Cardiac muscle cell (in vitro differentiated cells and primary cell): ENCODE results near the gene COL19A1. TPM values are rescaled to one million over a fixed set of nuclear protein-coding genes. Genes with fewer than 3 reads are reported as not detected.

ENCODE experiments used
- DNase-seq, 2 donors: peaks; one replicate each; pipeline versions ENCODE4 v3.0.0 to v3.0.0-alpha.2; 2010 to 2017; ENCODE audit warnings: low read depth in 1 of 2, low spot score in 1 of 2
- H3K27ac ChIP-seq: fragments of 200-600 bp; sonication (generic); 2 replicates; pipeline ENCODE4 v1.5.1; 2016
- H3K27me3 ChIP-seq: fragments of 200-600 bp; sonication (generic); 2 replicates; pipeline ENCODE4 v1.6.0; 2016; ENCODE audit warnings: control low read depth
- H3K36me3 ChIP-seq: fragments of 200-600 bp; sonication (generic); 2 replicates; pipeline ENCODE4 v1.5.1; 2016; ENCODE audit warnings: control low read depth
- H3K4me1 ChIP-seq: fragments of 200-600 bp; sonication (generic); 2 replicates; pipeline ENCODE4 v1.8.1; 2017; ENCODE audit warnings: low read depth, mild to moderate bottlenecking, mixed run types
- H3K4me3 ChIP-seq: fragments of 200-600 bp; sonication (generic); 2 replicates; pipeline ENCODE4 v1.5.1; 2016; ENCODE audit warnings: mild to moderate bottlenecking
- H3K9me3 ChIP-seq: fragments of 200-600 bp; sonication (generic); 2 replicates; pipeline ENCODE4 v1.5.1; 2017; ENCODE audit warnings: low read depth, mild to moderate bottlenecking, control low read depth
- polyA plus RNA-seq: library from polyadenylated mRNA; unstranded; fragments of >200 nt; fragmentation: Nextera tagmentation; extraction: Ambion mirVana; gene quantifications from 2 replicates; pipeline ENCODE4 v1.2.1, GENCODE V29; 2016
- total RNA-seq: library from RNA; depleted of rRNA; stranded (reverse); fragments of >200 nt; gene quantifications from 2 replicates; pipeline ENCODE4 v1.2.3, GENCODE V29; 2016
- TF ChIP-seq, protein P1 (sequence below): IDR thresholded peaks from 2 replicates; pipeline ENCODE4 v1.5.1; 2012; ENCODE audit warnings: low read depth, mild to moderate bottlenecking, low read length

COL19A1 gene
- total and polyA plus RNA-seq, 2 experiments from 2014 or later, result 0.10 to 0.27 TPM

DNA sequence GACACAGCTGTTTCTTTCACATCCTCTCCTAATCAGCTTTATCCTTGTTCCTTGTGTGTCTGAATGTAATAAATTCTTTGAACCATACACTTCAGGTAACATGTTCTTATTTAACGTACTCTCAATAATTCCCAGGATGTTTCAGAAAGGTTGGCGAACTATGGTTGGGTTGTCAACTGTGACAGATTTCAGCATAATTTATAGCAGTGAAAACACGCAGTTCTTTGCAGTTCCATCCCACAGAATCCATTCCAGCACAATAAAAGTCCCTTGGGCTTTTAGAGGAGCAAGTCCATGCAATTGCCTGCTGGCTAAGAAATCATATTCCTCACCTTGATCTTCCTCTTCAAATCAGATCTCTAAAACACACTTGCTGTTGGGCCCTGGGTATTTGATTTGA lies 317.2 kb downstream of the COL19A1 start:
- Histone ChIP-seq H3K36me3 (no peaks in the 10 kb centered on the region), H3K4me3 (no peak overlapping the region), H3K4me1 (no peaks in the 10 kb centered on the region), H3K27ac (no peak overlapping the region), H3K27me3 (no peaks in the 10 kb centered on the region), H3K9me3 (no peaks in the 10 kb centered on the region)
- DNase-seq, result no peak
- TF ChIP-seq, protein P1, sequence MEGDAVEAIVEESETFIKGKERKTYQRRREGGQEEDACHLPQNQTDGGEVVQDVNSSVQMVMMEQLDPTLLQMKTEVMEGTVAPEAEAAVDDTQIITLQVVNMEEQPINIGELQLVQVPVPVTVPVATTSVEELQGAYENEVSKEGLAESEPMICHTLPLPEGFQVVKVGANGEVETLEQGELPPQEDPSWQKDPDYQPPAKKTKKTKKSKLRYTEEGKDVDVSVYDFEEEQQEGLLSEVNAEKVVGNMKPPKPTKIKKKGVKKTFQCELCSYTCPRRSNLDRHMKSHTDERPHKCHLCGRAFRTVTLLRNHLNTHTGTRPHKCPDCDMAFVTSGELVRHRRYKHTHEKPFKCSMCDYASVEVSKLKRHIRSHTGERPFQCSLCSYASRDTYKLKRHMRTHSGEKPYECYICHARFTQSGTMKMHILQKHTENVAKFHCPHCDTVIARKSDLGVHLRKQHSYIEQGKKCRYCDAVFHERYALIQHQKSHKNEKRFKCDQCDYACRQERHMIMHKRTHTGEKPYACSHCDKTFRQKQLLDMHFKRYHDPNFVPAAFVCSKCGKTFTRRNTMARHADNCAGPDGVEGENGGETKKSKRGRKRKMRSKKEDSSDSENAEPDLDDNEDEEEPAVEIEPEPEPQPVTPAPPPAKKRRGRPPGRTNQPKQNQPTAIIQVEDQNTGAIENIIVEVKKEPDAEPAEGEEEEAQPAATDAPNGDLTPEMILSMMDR, result no peak

DNA sequence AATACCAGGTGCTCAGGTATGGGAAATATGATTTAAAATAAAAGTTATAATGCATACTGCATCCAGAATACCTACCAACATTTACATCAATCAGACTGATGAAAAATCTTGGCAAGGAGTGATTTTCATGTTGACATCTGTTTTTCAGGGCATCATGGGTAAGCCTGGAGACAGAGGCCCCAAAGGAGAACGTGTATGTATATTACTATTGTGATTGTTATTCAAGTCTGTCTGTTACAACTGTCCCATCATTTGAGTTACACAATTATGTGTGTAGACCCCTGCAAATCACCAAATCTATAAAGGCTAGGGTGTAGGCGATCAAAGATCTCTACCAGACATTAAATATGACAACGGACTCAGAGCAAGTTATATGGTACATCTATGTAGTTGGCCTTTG lies 318.4 kb downstream of the COL19A1 start:
- no peak for DNase-seq
- Histone ChIP-seq H3K27me3 (no peaks in the 10 kb centered on the region), H3K9me3 (no peaks in the 10 kb centered on the region), H3K36me3 (no peaks in the 10 kb centered on the region), H3K4me1 (peaks cover 4% of the 10 kb centered on the region), H3K4me3 (no peak overlapping the region), H3K27ac (no peak overlapping the region)
- TF ChIP-seq, protein P1, result no peak

DNA sequence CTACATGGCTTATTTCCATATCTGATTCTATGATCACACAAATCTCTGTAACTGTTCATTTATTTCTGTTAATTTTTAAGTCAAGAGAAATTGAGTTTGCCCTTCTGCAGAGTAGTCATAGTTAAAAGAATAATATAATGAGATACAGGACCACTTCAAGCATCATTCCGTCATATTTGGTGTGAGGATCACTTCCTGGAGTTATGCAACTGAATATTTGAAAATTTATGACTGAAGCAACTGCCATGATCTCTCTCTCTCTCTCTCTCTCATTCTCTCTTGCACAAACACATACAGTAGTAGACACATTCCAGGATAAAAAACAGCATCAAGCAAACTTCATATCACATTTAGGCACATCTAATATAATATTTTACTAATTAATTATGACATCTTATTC lies 320.1 kb downstream of the COL19A1 start:
- Histone ChIP-seq H3K9me3 (no peaks in the 10 kb centered on the region), H3K27ac (no peak overlapping the region), H3K27me3 (peaks cover 4% of the 10 kb centered on the region), H3K4me3 (no peak overlapping the region), H3K36me3 (no peaks in the 10 kb centered on the region), H3K4me1 (peaks cover 4% of the 10 kb centered on the region)
- TF ChIP-seq, protein P1, result no peak
- DNase-seq, result no peak

DNA sequence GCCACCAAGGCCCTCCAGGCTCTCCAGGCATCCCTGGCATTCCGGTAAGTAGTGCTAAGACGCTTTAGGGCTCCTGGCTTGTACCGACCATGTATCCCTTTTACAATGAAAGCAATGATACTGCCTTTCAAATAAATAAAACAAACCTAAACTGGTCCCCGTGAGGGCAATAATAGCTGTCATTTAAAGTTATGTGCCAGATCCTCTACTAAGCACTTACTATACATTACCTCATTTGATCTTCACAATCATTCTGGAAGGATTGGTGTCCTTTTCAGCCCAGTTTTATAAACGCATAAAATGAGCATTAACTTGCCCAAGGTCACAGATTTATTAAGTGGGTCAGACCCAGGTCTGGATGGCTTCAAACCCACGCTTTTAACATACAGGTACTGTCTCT lies 321.8 kb downstream of the COL19A1 start:
- no peak for DNase-seq
- H3K27ac ChIP-seq, result no peak overlapping the region
- peaks cover 4% of the 10 kb centered on the region for H3K4me1 ChIP-seq
- no peaks in the 10 kb centered on the region for H3K9me3 ChIP-seq
- TF ChIP-seq, protein P1, result no peak
- H3K4me3 ChIP-seq, result no peak overlapping the region
- peaks cover 4% of the 10 kb centered on the region for H3K27me3 ChIP-seq
- no peaks in the 10 kb centered on the region for H3K36me3 ChIP-seq

DNA sequence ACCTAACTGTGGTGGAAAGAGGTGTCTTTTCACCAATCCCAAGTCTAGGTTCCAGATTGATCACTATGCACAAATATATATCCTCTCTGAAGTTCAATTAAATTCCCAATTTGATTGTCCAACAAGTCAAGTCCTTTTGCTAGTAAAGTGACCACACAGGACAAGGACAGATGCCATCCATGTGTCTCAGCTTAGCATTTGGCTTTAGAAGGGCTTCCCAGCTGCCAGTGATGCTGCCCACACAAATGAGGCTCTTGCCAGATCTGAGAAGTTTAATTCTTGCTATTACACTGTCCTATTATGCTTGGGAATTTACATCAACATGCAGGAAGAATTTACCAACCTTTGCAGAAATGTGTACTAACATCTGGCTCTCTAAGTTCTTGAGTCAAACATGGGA lies 328.1 kb downstream of the COL19A1 start:
- Histone ChIP-seq H3K4me1 (no peaks in the 10 kb centered on the region), H3K4me3 (no peak overlapping the region), H3K9me3 (no peaks in the 10 kb centered on the region), H3K27me3 (peaks cover 4% of the 10 kb centered on the region), H3K36me3 (no peaks in the 10 kb centered on the region), H3K27ac (no peak overlapping the region)
- no peak for DNase-seq
- TF ChIP-seq, protein P1, result no peak

DNA sequence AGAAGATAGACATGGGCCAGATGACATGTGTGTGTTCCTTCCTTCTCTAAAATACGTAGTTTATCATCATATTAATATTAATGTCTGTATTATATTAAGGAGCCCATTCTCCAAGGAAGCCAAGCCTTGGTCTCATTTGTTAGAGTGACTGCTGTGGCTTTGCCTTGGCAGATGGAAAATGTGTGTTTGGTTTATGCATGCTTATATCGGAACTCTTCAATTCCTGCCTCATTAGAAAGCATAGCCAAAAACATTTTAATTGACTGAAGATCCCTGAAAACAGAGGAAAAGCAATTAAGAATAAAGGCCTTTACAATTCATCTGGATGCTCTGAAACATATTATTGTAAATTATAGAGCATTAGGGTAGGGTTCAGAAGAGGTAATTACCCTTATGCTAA lies 330.2 kb downstream of the COL19A1 start:
- H3K4me3 ChIP-seq, result no peak overlapping the region
- H3K36me3 ChIP-seq, result no peaks in the 10 kb centered on the region
- TF ChIP-seq, protein P1, result no peak
- no peaks in the 10 kb centered on the region for H3K4me1 ChIP-seq
- no peaks in the 10 kb centered on the region for H3K27me3 ChIP-seq
- DNase-seq, result no peak
- no peaks in the 10 kb centered on the region for H3K9me3 ChIP-seq
- no peak overlapping the region for H3K27ac ChIP-seq
